SHP77 treated with DMSO at 0.1 percent for 48 hours (cell line): ENCODE results near the gene BCO1.

Experiments
- DNase-seq: peaks from one replicate; lab custom pipeline; 2025; lab: John Stamatoyannopoulos, UW

Gene BCO1

GRCh38 chr16:81318711-81319110, 80.2 kb downstream of the BCO1 start:
- no peak for DNase-seq

GRCh38 chr16:81319221-81319912, 80.9 kb downstream of the BCO1 start:
- no peak for DNase-seq

GRCh38 chr16:81321039-81321438, 82.5 kb downstream of the BCO1 start:
- no peak for DNase-seq

GRCh38 chr16:81321536-81321935, 83.0 kb downstream of the BCO1 start:
- DNase-seq = no peak

GRCh38 chr16:81324808-81325207, 86.3 kb downstream of the BCO1 start:
- no peak for DNase-seq

GRCh38 chr16:81327011-81327410, 88.5 kb downstream of the BCO1 start:
- DNase-seq = no peak

- DNase-seq = no peak
These were observed 89.1 kb downstream of the BCO1 start for GRCh38 chr16:81327447-81328196.

GRCh38 chr16:81329947-81330346, 91.5 kb downstream of the BCO1 start:
- DNase-seq = no peak

- DNase-seq = no peak
These were observed 94.9 kb downstream of the BCO1 start for GRCh38 chr16:81333356-81333755.

GRCh38 chr16:81335669-81336068, 97.2 kb downstream of the BCO1 start:
- DNase-seq = no peak

- no peak for DNase-seq
These were observed 98.6 kb downstream of the BCO1 start for GRCh38 chr16:81337097-81337496.
